Suprapubic skin (tissue), 4 donors: ENCODE results near the gene MED13L. TPM values are rescaled to one million over a fixed set of nuclear protein-coding genes. Genes with fewer than 3 reads are reported as not detected.

ENCODE experiments used
- DNase-seq, 2 donors: peaks; one replicate each; pipeline ENCODE4 v3.0.0-alpha.2; 2019; ENCODE audit warnings: low spot score in 2 of 2
- H3K27ac ChIP-seq: fragments of 200-600 bp; sonication (generic); one replicate; pipeline ENCODE4 v1.5.1; 2019
- H3K27me3 ChIP-seq: fragments of 200-600 bp; sonication (generic); one replicate; pipeline ENCODE4 v1.5.1; 2019
- H3K36me3 ChIP-seq: fragments of 200-600 bp; sonication (generic); one replicate; pipeline ENCODE4 v1.5.1; 2019
- H3K4me1 ChIP-seq: fragments of 200-600 bp; sonication (generic); one replicate; pipeline ENCODE4 v1.5.1; 2019
- H3K4me3 ChIP-seq: fragments of 200-600 bp; sonication (generic); one replicate; pipeline ENCODE4 v1.5.1; 2019; ENCODE audit warnings: mild to moderate bottlenecking
- H3K9me3 ChIP-seq: fragments of 200-600 bp; sonication (generic); one replicate; pipeline ENCODE4 v1.5.1; 2019
- EP300 ChIP-seq: sonication (generic); formaldehyde crosslinking; IDR thresholded peaks from one replicate; pipeline ENCODE4 v1.6.1; 2017; ENCODE audit warnings: antibody characterized with exemption
- POLR2A ChIP-seq, 2 donors: fragments of 450-650 bp; IDR thresholded peaks; one replicate each; pipeline ENCODE4 v1.6.1; 2017; ENCODE audit warnings: antibody characterized with exemption in 2 of 2, mild to moderate bottlenecking in 2 of 2, moderate library complexity in 2 of 2
- POLR2AphosphoS5 ChIP-seq, 3 donors: sonication (generic); formaldehyde crosslinking; IDR thresholded peaks; one replicate each; pipeline ENCODE4 v1.6.1; 2017; ENCODE audit warnings: antibody characterized with exemption in 3 of 3
- WGBS: methylation state at CpG from one replicate; pipeline ENCODE4 v1.1.5; 2018; 5-methylcytosine and 5-hydroxymethylcytosine counted together
- total RNA-seq, 4 donors: library from RNA; depleted of rRNA; stranded (reverse); fragments of >200 nt; gene quantifications; one replicate each; pipeline ENCODE4 v1.1.0, GENCODE V29; 2016
- TF ChIP-seq, protein P1 (sequence below), 2 donors: fragments of 200-600 bp in 1 of 2; fragments of 450-650 bp in 1 of 2; sonication (generic) in 1 of 2; IDR thresholded peaks; one replicate each; pipeline ENCODE4 v1.5.1; 2016 to 2019; ENCODE audit warnings: antibody characterized with exemption in 2 of 2, mild to moderate bottlenecking in 1 of 2, moderate library complexity in 1 of 2

The MED13L gene
- total RNA-seq, 4 donors from 2014 or later, result 173 to 418 (median 228) TPM

GRCh38 chr12:116226026-116226425 lies 51.5 kb downstream of the MED13L start:
- no peaks in the 10 kb centered on the region for H3K27me3 ChIP-seq
- peaks cover 8% of the 10 kb centered on the region for H3K4me1 ChIP-seq
- no peak for DNase-seq
- H3K4me3 ChIP-seq, result no peak overlapping the region
- WGBS, result 68% methylated on average over 2 of the region's 2 CpGs
- no peak overlapping the region for H3K27ac ChIP-seq
- TF ChIP-seq, protein P1, sequence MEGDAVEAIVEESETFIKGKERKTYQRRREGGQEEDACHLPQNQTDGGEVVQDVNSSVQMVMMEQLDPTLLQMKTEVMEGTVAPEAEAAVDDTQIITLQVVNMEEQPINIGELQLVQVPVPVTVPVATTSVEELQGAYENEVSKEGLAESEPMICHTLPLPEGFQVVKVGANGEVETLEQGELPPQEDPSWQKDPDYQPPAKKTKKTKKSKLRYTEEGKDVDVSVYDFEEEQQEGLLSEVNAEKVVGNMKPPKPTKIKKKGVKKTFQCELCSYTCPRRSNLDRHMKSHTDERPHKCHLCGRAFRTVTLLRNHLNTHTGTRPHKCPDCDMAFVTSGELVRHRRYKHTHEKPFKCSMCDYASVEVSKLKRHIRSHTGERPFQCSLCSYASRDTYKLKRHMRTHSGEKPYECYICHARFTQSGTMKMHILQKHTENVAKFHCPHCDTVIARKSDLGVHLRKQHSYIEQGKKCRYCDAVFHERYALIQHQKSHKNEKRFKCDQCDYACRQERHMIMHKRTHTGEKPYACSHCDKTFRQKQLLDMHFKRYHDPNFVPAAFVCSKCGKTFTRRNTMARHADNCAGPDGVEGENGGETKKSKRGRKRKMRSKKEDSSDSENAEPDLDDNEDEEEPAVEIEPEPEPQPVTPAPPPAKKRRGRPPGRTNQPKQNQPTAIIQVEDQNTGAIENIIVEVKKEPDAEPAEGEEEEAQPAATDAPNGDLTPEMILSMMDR (IDR thresholded peaks at IDR 0.05), result no peak
- no peak for TF ChIP-seq POLR2A (IDR thresholded peaks at IDR 0.05)
- H3K9me3 ChIP-seq, result no peaks in the 10 kb centered on the region
- no peaks in the 10 kb centered on the region for H3K36me3 ChIP-seq

DNA sequence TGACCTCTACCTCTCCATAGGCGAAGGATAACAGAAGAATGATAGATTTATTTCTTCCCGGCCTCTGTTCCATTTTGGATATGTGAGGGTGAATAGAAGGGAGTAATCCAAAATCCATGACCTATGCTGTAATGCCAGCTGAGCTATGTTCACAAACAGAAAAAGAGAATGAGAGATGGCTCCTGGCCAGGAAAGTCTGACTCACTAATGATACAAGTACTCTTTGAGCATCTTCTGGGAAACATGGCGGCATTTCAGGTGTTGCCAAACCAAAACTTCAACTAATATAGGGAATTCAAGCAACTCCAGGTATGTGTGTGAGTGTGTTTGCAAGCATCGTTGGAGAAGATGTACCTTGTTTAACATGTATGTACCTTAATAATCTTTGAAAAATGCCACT lies 55.1 kb downstream of the MED13L start:
- TF ChIP-seq POLR2A (IDR thresholded peaks at IDR 0.05) (no peak), EP300 (no peak), POLR2AphosphoS5 (IDR thresholded peaks at IDR 0.05) (peak in 2 of 3 donors; percentile 78 to 82)
- TF ChIP-seq, protein P1 (IDR thresholded peaks at IDR 0.05), result no peak
- no peaks in the 10 kb centered on the region for H3K27me3 ChIP-seq
- H3K27ac ChIP-seq, result peak overlapping the region; percentile 21
- no peaks in the 10 kb centered on the region for H3K36me3 ChIP-seq
- H3K4me3 ChIP-seq, result no peak overlapping the region
- 58% methylated on average over 4 of the region's 4 CpGs for WGBS
- H3K9me3 ChIP-seq, result no peaks in the 10 kb centered on the region
- H3K4me1 ChIP-seq, result peaks cover 29% of the 10 kb centered on the region
- peak; percentile 66 to 79 for DNase-seq

- Histone ChIP-seq H3K27me3 (no peaks in the 10 kb centered on the region), H3K36me3 (no peaks in the 10 kb centered on the region), H3K9me3 (no peaks in the 10 kb centered on the region), H3K4me1 (peaks cover 37% of the 10 kb centered on the region), H3K4me3 (no peak overlapping the region), H3K27ac (no peak overlapping the region)
- TF ChIP-seq EP300 (no peak), POLR2AphosphoS5 (IDR thresholded peaks at IDR 0.05) (no peak), POLR2A (IDR thresholded peaks at IDR 0.05) (no peak)
- TF ChIP-seq, protein P1 (IDR thresholded peaks at IDR 0.05), result no peak
- 95% methylated on average over 3 of the region's 3 CpGs for WGBS
- no peak for DNase-seq
Measured at GRCh38 chr12:116220756-116221155, 56.7 kb downstream of the MED13L start.

DNA sequence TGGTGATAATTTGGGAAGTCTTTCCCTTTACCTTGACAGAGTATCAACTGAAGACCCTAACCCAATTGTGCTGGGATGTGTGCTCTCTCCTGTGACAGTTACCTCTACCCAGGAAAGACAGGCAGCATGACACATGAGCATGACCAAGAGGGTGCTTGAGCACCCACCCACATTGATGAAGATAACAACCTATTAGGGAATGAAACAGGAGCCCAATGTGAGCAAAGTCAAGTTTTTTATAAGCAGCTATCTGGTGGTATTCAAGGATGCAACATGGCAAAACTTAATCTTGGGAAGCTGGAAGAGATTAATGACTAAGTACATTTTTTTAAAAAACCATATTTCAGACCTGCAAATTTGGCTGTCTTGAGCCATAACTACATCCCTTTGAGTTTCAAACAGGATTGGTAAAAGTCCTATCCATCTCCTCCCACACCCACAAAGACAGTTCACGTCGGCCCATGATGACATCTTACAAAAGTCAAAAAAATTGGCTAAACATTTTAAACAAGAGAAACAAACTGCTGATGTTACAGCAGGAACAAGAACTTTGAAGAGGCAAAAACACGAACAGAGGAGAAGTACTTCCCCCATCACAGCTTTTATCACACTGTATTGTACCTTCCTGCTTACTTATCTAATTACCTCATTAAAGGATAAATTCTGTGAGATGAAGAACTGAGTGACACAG lies 60.3 kb downstream of the MED13L start:
- no peak overlapping the region for H3K27ac ChIP-seq
- no peaks in the 10 kb centered on the region for H3K36me3 ChIP-seq
- 69% methylated on average over 3 of the region's 3 CpGs for WGBS
- H3K4me3 ChIP-seq, result no peak overlapping the region
- H3K4me1 ChIP-seq, result peaks cover 42% of the 10 kb centered on the region
- H3K9me3 ChIP-seq, result no peaks in the 10 kb centered on the region
- H3K27me3 ChIP-seq, result no peaks in the 10 kb centered on the region
- no peak for DNase-seq
- TF ChIP-seq POLR2A (IDR thresholded peaks at IDR 0.05) (no peak), POLR2AphosphoS5 (IDR thresholded peaks at IDR 0.05) (no peak), EP300 (no peak)
- TF ChIP-seq, protein P1 (IDR thresholded peaks at IDR 0.05), result no peak

GRCh38 chr12:116216022-116216756 lies 61.3 kb downstream of the MED13L start:
- no peaks in the 10 kb centered on the region for H3K9me3 ChIP-seq
- H3K4me3 ChIP-seq, result no peak overlapping the region
- no peak overlapping the region for H3K27ac ChIP-seq
- no peaks in the 10 kb centered on the region for H3K27me3 ChIP-seq
- WGBS, result 95% methylated on average over 5 of the region's 5 CpGs
- H3K36me3 ChIP-seq, result no peaks in the 10 kb centered on the region
- no peak for TF ChIP-seq EP300
- TF ChIP-seq POLR2AphosphoS5 (IDR thresholded peaks at IDR 0.05), result no peak
- no peak for TF ChIP-seq POLR2A (IDR thresholded peaks at IDR 0.05)
- TF ChIP-seq, protein P1 (IDR thresholded peaks at IDR 0.05), result no peak
- peaks cover 43% of the 10 kb centered on the region for H3K4me1 ChIP-seq
- no peak for DNase-seq
